HEK293 (cell line): ENCODE data around the gene LPP.

Experiments used
- CTCF ChIA-PET: fragments of 350-600 bp; formaldehyde crosslinking; extraction: SDS; loops from one replicate; lab custom pipeline; 2021; ENCODE audit warnings: antibody characterized with exemption; lab: Yijun Ruan, JAX
- POLR2A ChIA-PET: fragments of 300-600 bp; formaldehyde crosslinking; extraction: SDS; loops from one replicate; lab custom pipeline; 2020; ENCODE audit warnings: antibody characterized with exemption, inconsistent platforms; lab: Yijun Ruan, JAX
- H3K27ac ChIP-seq: fragments of 200-500 bp; sonication (Bioruptor generic); 2 replicates; pipeline ENCODE4 v1.5.1; 2014; ENCODE audit warnings: low read depth, low read length, control low read depth, inconsistent platforms; ENCODE audit errors: extremely low read depth
- H3K36me3 ChIP-seq, 2 experiments: fragments of 200-500 bp in 1 of 2; sonication (Bioruptor generic) in 1 of 2; 1 replicate in 1 of 2; 2 replicates in 1 of 2; pipeline ENCODE4 v1.5.1; 2014 to 2017; ENCODE audit warnings: inconsistent platforms in 2 of 2, low read length in 2 of 2; ENCODE audit not compliant: control insufficient read depth in 2 of 2, insufficient read depth in 1 of 2
- H3K4me1 ChIP-seq: fragments of 200-500 bp; sonication (Bioruptor generic); 2 replicates; pipeline ENCODE4 v1.5.1; 2014; ENCODE audit warnings: mild to moderate bottlenecking, low read length, inconsistent platforms; ENCODE audit not compliant: control insufficient read depth, insufficient read depth
- H3K4me3 ChIP-seq: 2 replicates; pipeline ENCODE4 v1.5.1; 2011; ENCODE audit warnings: low read depth, mild to moderate bottlenecking, control low read depth, low read length, moderate library complexity
- H3K9me3 ChIP-seq: fragments of 200-500 bp; sonication (Bioruptor generic); 2 replicates; pipeline ENCODE4 v1.5.1; 2014; ENCODE audit warnings: low read depth, low read length, inconsistent platforms; ENCODE audit not compliant: control insufficient read depth, insufficient read depth
- KLF16 ChIP-seq: fragments of 450-650 bp; formaldehyde crosslinking; IDR thresholded peaks from 2 replicates; pipeline ENCODE4 v1.5.1; 2017; ENCODE audit warnings: missing biosample characterization, missing genetic modification characterization
- MEIS1 ChIP-seq: sonication (generic); formaldehyde crosslinking; IDR thresholded peaks from 2 replicates; pipeline ENCODE4 v1.8.1; 2022; ENCODE audit warnings: missing genetic modification reagents, mild to moderate bottlenecking, borderline replicate concordance
- PRDM1 ChIP-seq: fragments of 450-650 bp; formaldehyde crosslinking; IDR thresholded peaks from 2 replicates; pipeline ENCODE4; 2016; ENCODE audit warnings: missing biosample characterization, missing genetic modification characterization
- ZBTB10 ChIP-seq: fragments of 450-650 bp; formaldehyde crosslinking; IDR thresholded peaks from 2 replicates; pipeline ENCODE4 v1.5.1; 2016; ENCODE audit warnings: missing biosample characterization, missing genetic modification characterization
- ZBTB26 ChIP-seq: fragments of 450-650 bp; formaldehyde crosslinking; optimal IDR thresholded peaks from 2 replicates; pipeline ENCODE3; 2016; ENCODE audit warnings: missing biosample characterization, mild to moderate bottlenecking, missing genetic modification characterization
- ZFP69B ChIP-seq: fragments of 450-650 bp; formaldehyde crosslinking; IDR thresholded peaks from 2 replicates; pipeline ENCODE4 v1.5.1; 2016; ENCODE audit warnings: missing biosample characterization, missing genetic modification characterization
- ZNF184 ChIP-seq: fragments of 450-650 bp; IDR thresholded peaks from 2 replicates; pipeline ENCODE4 v1.5.1; 2018; ENCODE audit warnings: missing biosample characterization, mild to moderate bottlenecking, missing genetic modification characterization
- ZNF214 ChIP-seq: fragments of 450-650 bp; formaldehyde crosslinking; IDR thresholded peaks from 2 replicates; pipeline ENCODE4 v1.5.1; 2017; ENCODE audit warnings: missing biosample characterization, mild to moderate bottlenecking, missing genetic modification characterization, borderline replicate concordance
- ZNF24 ChIP-seq: fragments of 450-650 bp; formaldehyde crosslinking; IDR thresholded peaks from 2 replicates; pipeline ENCODE4 v1.5.1; 2016; ENCODE audit warnings: missing biosample characterization, missing genetic modification characterization
- ZNF311 ChIP-seq: fragments of 450-650 bp; formaldehyde crosslinking; IDR thresholded peaks from 2 replicates; pipeline ENCODE4 v1.5.1; 2017; ENCODE audit warnings: missing biosample characterization, missing genetic modification characterization, borderline replicate concordance
- ZNF48 ChIP-seq: fragments of 450-650 bp; formaldehyde crosslinking; IDR thresholded peaks from 2 replicates; pipeline ENCODE4 v1.5.1; 2016; ENCODE audit warnings: missing biosample characterization, missing genetic modification characterization
- ZNF510 ChIP-seq: fragments of 450-650 bp; formaldehyde crosslinking; IDR thresholded peaks from 2 replicates; pipeline ENCODE4 v1.5.1; 2018; ENCODE audit warnings: mild to moderate bottlenecking, missing genetic modification characterization, missing biosample characterization; ENCODE audit not compliant: insufficient replicate concordance
- ZNF560 ChIP-seq: fragments of 450-650 bp; formaldehyde crosslinking; IDR thresholded peaks from 2 replicates; pipeline ENCODE4 v1.5.1; 2017; ENCODE audit warnings: missing biosample characterization, missing genetic modification characterization, borderline replicate concordance
- ZNF561 ChIP-seq: fragments of 450-650 bp; IDR thresholded peaks from 2 replicates; pipeline ENCODE4 v1.5.1; 2018; ENCODE audit warnings: missing biosample characterization, missing genetic modification characterization, borderline replicate concordance
- ZNF629 ChIP-seq: fragments of 450-650 bp; formaldehyde crosslinking; IDR thresholded peaks from 2 replicates; pipeline ENCODE4 v1.5.1; 2017; ENCODE audit warnings: missing biosample characterization, missing genetic modification characterization
- ZNF777 ChIP-seq: fragments of 450-650 bp; formaldehyde crosslinking; IDR thresholded peaks from 2 replicates; pipeline ENCODE4 v1.5.1; 2017; ENCODE audit warnings: missing biosample characterization, missing genetic modification characterization, borderline replicate concordance
- ZNF785 ChIP-seq: fragments of 450-650 bp; formaldehyde crosslinking; IDR thresholded peaks from 2 replicates; pipeline ENCODE4 v1.5.1; 2016; ENCODE audit warnings: missing biosample characterization, missing genetic modification characterization
- ZNF830 ChIP-seq: fragments of 450-650 bp; IDR thresholded peaks from 2 replicates; pipeline ENCODE4 v1.5.0; 2018; ENCODE audit warnings: missing biosample characterization, missing genetic modification characterization, low read depth, mild to moderate bottlenecking, moderate library complexity
- ZSCAN5A ChIP-seq: fragments of 450-650 bp; formaldehyde crosslinking; IDR thresholded peaks from 2 replicates; pipeline ENCODE4 v1.5.1; 2016; ENCODE audit warnings: missing biosample characterization, missing genetic modification characterization

Gene LPP

GRCh38 chr3:188776447-188776846, 622.5 kb downstream of the LPP start:
- CTCF ChIA-PET: interaction anchor here (0.5 kb wide), 1 partner anchor 70 kb away, joined by 3 read pairs; no protein-coding TSS in a partner anchor
- Histone ChIP-seq H3K4me3 (no peak overlapping the region), H3K4me1 (no peaks in the 10 kb centered on the region), H3K36me3 (no peaks in the 10 kb centered on the region), H3K27ac (no peak overlapping the region), H3K9me3 (no peaks in the 10 kb centered on the region)
- POLR2A ChIA-PET: no interaction called here
- no peak for TF ChIP-seq ZNF48 (tag by site-specific recombination)
- TF ChIP-seq ZNF510 (tag by site-specific recombination): no peak
- TF ChIP-seq ZNF830: no peak
- TF ChIP-seq ZNF311 (tag by site-specific recombination): no peak
- TF ChIP-seq ZNF560: no peak
- no peak for TF ChIP-seq ZNF184
- no peak for TF ChIP-seq KLF16 (tag by site-specific recombination)
- no peak for TF ChIP-seq ZNF24 (tag by site-specific recombination)
- no peak for TF ChIP-seq ZFP69B (tag by site-specific recombination)
- TF ChIP-seq ZNF777 (tag by site-specific recombination): no peak
- TF ChIP-seq ZBTB10 (tag by site-specific recombination): no peak
- no peak for TF ChIP-seq ZBTB26 (tag by site-specific recombination)
- TF ChIP-seq PRDM1 (tag by site-specific recombination): no peak
- TF ChIP-seq ZSCAN5A (tag by site-specific recombination): no peak
- TF ChIP-seq, all 188 proteins: peak for 0

- Histone ChIP-seq H3K9me3 (no peaks in the 10 kb centered on the region), H3K36me3 (no peaks in the 10 kb centered on the region), H3K4me3 (no peak overlapping the region), H3K27ac (no peak overlapping the region), H3K4me1 (no peaks in the 10 kb centered on the region)
- ChIA-PET CTCF (no interaction called here), POLR2A (no interaction called here)
- no peak for TF ChIP-seq ZNF629 (tag by site-specific recombination)
- no peak for TF ChIP-seq ZNF214
- TF ChIP-seq MEIS1 (CRISPR knock-in tag): no peak
- no peak for TF ChIP-seq ZNF785
- no peak for TF ChIP-seq ZNF561 (tag by site-specific recombination)
Measured at GRCh38 chr3:188778091-188778852, 624.3 kb downstream of the LPP start.
